Upper lobe of right lung (tissue), 1 donor: ENCODE results near the gene GJC1. TPM values are rescaled to one million over a fixed set of nuclear protein-coding genes. Genes with fewer than 3 reads are reported as not detected.

ENCODE experiments used
- ATAC-seq: fragments of 200-7000 bp; cut with Tn5 transposase; one replicate; pipeline ENCODE4 v1.9.1; 2020; ENCODE audit warnings: mild to moderate bottlenecking, moderate library complexity
- DNase-seq: peaks from one replicate; pipeline ENCODE4 v3.0.0-alpha.2; 2020
- H3K27ac ChIP-seq: fragments of 200-600 bp; one replicate; pipeline ENCODE4 v1.8.0; 2022
- H3K27me3 ChIP-seq: fragments of 200-600 bp; one replicate; pipeline ENCODE4 v1.8.0; 2022; ENCODE audit warnings: mild to moderate bottlenecking
- H3K36me3 ChIP-seq: fragments of 200-600 bp; one replicate; pipeline ENCODE4 v1.8.0; 2022
- H3K4me1 ChIP-seq: fragments of 200-600 bp; one replicate; pipeline ENCODE4 v1.8.0; 2022
- H3K4me3 ChIP-seq: fragments of 200-600 bp; one replicate; pipeline ENCODE4 v1.8.0; 2022; ENCODE audit warnings: mild to moderate bottlenecking
- H3K9me3 ChIP-seq: fragments of 200-600 bp; one replicate; pipeline ENCODE4 v1.8.0; 2022
- CTCF ChIP-seq: fragments of 200-600 bp; IDR thresholded peaks from one replicate; pipeline ENCODE4 v1.8.0; 2022; ENCODE audit warnings: antibody characterized with exemption
- intact Hi-C: fragments of 100-400 bp; cut with DNase I; formaldehyde crosslinking; loops from one replicate; pipeline ENCODE4 v1.11.0; 2022
- total RNA-seq: library from RNA; stranded (reverse); fragmentation: NEBNext Ultra II Directional; extraction: Animal tissue kit (Norgen Biotek cat#: 25700); gene quantifications from one replicate; pipeline ENCODE4 v1.2.1, GENCODE V29; 2021
- donor health status: DM: no; HTN: yes; CAD: no; lungs with severe emphysema.

Gene GJC1
- total RNA-seq, 1 donor from 2014 or later = 22.8 TPM

- Histone ChIP-seq H3K4me1 (peaks cover 3% of the 10 kb centered on the region), H3K27ac (no peak overlapping the region), H3K36me3 (no peaks in the 10 kb centered on the region), H3K4me3 (no peak overlapping the region), H3K9me3 (no peaks in the 10 kb centered on the region), H3K27me3 (peaks cover 16% of the 10 kb centered on the region)
- no peak for TF ChIP-seq CTCF
- DNase-seq = no peak
- intact Hi-C loops = no loop called here
- ATAC-seq = no peak
Observed at GRCh38 chr17:44754276-44754675, 75.8 kb downstream of the GJC1 start.

- H3K4me1 ChIP-seq = no peaks in the 10 kb centered on the region
- H3K27ac ChIP-seq = no peak overlapping the region
- no peak for ATAC-seq
- H3K9me3 ChIP-seq = no peaks in the 10 kb centered on the region
- no peak for TF ChIP-seq CTCF
- H3K27me3 ChIP-seq = peaks cover 8% of the 10 kb centered on the region
- H3K4me3 ChIP-seq = no peak overlapping the region
- intact Hi-C loops = no loop called here
- no peak for DNase-seq
- no peaks in the 10 kb centered on the region for H3K36me3 ChIP-seq
Observed at GRCh38 chr17:44752953-44753861, 76.9 kb downstream of the GJC1 start.

GRCh38 chr17:44751806-44752205 lies 78.3 kb downstream of the GJC1 start:
- Histone ChIP-seq H3K36me3 (no peaks in the 10 kb centered on the region), H3K4me3 (no peak overlapping the region)
- no peak for TF ChIP-seq CTCF

GRCh38 chr17:44751331-44751730 lies 78.8 kb downstream of the GJC1 start:
- intact Hi-C loops = no loop called here
- DNase-seq (no peak), ATAC-seq (no peak)
- Histone ChIP-seq H3K4me1 (no peaks in the 10 kb centered on the region), H3K4me3 (no peak overlapping the region), H3K27me3 (no peaks in the 10 kb centered on the region), H3K36me3 (no peaks in the 10 kb centered on the region), H3K27ac (no peak overlapping the region), H3K9me3 (no peaks in the 10 kb centered on the region)
- no peak for TF ChIP-seq CTCF

More at GRCh38 chr17:44751806-44752205, 78.3 kb downstream of the GJC1 start:
- H3K27ac ChIP-seq = no peak overlapping the region
- intact Hi-C loops = no loop called here
- no peaks in the 10 kb centered on the region for H3K27me3 ChIP-seq
- H3K9me3 ChIP-seq = no peaks in the 10 kb centered on the region
- DNase-seq (no peak), ATAC-seq (no peak)
- H3K4me1 ChIP-seq = no peaks in the 10 kb centered on the region

GRCh38 chr17:44749980-44750318 lies 80.1 kb downstream of the GJC1 start:
- no peak overlapping the region for H3K4me3 ChIP-seq
- DNase-seq (no peak), ATAC-seq (no peak)
- no peak for TF ChIP-seq CTCF
- no peaks in the 10 kb centered on the region for H3K9me3 ChIP-seq
- H3K27ac ChIP-seq = no peak overlapping the region
- H3K36me3 ChIP-seq = no peaks in the 10 kb centered on the region
- intact Hi-C loops = no loop called here
- H3K27me3 ChIP-seq = no peaks in the 10 kb centered on the region
- H3K4me1 ChIP-seq = no peaks in the 10 kb centered on the region
